ENCODE measurements around the gene GAB2.

Gene GAB2

DNA sequence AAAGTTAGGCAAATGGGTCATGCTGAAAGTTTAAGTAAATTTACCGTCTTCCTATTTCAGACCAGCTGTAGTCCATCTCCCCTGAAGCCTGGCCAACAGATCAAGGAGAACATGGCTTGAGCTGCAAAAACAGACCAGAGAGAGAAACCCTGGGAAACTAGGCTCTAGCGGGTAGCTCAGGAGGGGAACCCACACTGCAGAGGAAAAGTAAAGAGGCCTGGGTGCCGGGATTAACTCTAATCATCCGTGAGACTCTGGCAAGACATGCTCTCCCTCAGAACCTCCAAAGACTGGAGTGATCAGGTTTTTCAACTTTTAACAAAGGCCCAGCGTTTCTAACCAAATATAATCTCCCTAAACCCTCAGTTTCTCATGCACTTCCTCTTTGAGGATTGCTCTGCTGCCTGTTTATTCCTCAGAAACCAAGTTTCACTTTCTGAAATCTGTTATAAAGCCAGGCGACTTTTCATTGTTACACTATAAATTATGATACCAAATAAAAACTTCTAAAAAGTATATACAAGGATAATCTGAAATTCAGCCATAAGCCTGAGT, 67.5 kb downstream of the GAB2 start:
- H3K27me3 Mint-ChIP-seq, result peaks cover 38% of the 10 kb centered on the region
- H3K4me3 Mint-ChIP-seq, result peak overlapping the region; percentile 22 to 24
- ATAC-seq, result no peak
- peak overlapping the region in 1 of 2 donors; percentile 22 for H3K27ac Mint-ChIP-seq
- H3K4me1 Mint-ChIP-seq, result peaks cover 13% of the 10 kb centered on the region
- no peak for DNase-seq
- H3K9me3 Mint-ChIP-seq, result no peaks in the 10 kb centered on the region

DNA sequence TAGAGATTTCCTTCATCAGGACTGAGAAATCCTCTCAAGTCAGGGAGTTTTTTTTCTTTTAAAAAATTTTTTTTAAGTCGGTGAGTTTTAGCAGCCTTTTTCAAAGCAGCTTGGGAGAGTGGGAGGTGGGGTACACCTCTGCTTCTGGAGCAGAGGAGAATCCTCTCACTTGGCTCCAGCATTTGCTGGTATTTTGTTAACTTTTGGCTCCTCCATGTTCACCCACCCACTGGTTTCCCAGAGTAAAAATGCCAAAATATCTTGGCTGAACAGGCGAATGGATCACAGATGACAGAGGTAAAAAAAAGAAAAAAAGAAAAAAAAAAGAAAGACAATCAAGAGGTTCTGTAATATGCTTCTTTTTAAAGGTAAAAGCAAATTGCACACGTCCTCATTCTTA, 68.0 kb downstream of the GAB2 start:
- H3K4me3 Mint-ChIP-seq, result no peak overlapping the region
- no peak for DNase-seq
- no peak for ATAC-seq
- peaks cover 38% of the 10 kb centered on the region for H3K27me3 Mint-ChIP-seq
- H3K4me1 Mint-ChIP-seq, result peaks cover 13% of the 10 kb centered on the region
- no peaks in the 10 kb centered on the region for H3K9me3 Mint-ChIP-seq
- H3K27ac Mint-ChIP-seq, result no peak overlapping the region

GRCh38 chr11:78349114-78349513, 68.5 kb downstream of the GAB2 start:
- Mint-ChIP-seq H3K9me3 (no peaks in the 10 kb centered on the region), H3K4me3 (no peak overlapping the region), H3K27ac (no peak overlapping the region), H3K4me1 (peaks cover 13% of the 10 kb centered on the region), H3K27me3 (peaks cover 38% of the 10 kb centered on the region)
- DNase-seq, result no peak
- no peak for ATAC-seq

GRCh38 chr11:78347956-78348355, 69.7 kb downstream of the GAB2 start:
- H3K27me3 Mint-ChIP-seq, result peaks cover 35% of the 10 kb centered on the region
- DNase-seq (no peak), ATAC-seq (no peak)
- H3K4me3 Mint-ChIP-seq, result no peak overlapping the region
- no peak overlapping the region for H3K27ac Mint-ChIP-seq
- H3K4me1 Mint-ChIP-seq, result peaks cover 13% of the 10 kb centered on the region
- no peaks in the 10 kb centered on the region for H3K9me3 Mint-ChIP-seq

GRCh38 chr11:78346799-78347198, 70.8 kb downstream of the GAB2 start:
- Mint-ChIP-seq H3K4me1 (peaks cover 13% of the 10 kb centered on the region), H3K9me3 (no peaks in the 10 kb centered on the region), H3K27ac (no peak overlapping the region), H3K27me3 (peaks cover 24% of the 10 kb centered on the region), H3K4me3 (no peak overlapping the region)
- ATAC-seq (no peak), DNase-seq (no peak)

GRCh38 chr11:78345450-78345849, 72.2 kb downstream of the GAB2 start:
- no peak overlapping the region for H3K27ac Mint-ChIP-seq
- H3K4me1 Mint-ChIP-seq, result peaks cover 12% of the 10 kb centered on the region
- no peak for DNase-seq
- peaks cover 23% of the 10 kb centered on the region for H3K27me3 Mint-ChIP-seq
- no peak overlapping the region for H3K4me3 Mint-ChIP-seq
- no peaks in the 10 kb centered on the region for H3K9me3 Mint-ChIP-seq
- no peak for ATAC-seq

GRCh38 chr11:78344676-78345075, 72.9 kb downstream of the GAB2 start:
- Mint-ChIP-seq H3K4me3 (no peak overlapping the region), H3K9me3 (no peaks in the 10 kb centered on the region), H3K27me3 (peaks cover 23% of the 10 kb centered on the region), H3K4me1 (peaks cover 12% of the 10 kb centered on the region), H3K27ac (no peak overlapping the region)
- no peak for ATAC-seq
- DNase-seq, result no peak

GRCh38 chr11:78344094-78344493, 73.5 kb downstream of the GAB2 start:
- Mint-ChIP-seq H3K9me3 (no peaks in the 10 kb centered on the region), H3K4me3 (no peak overlapping the region), H3K27me3 (peaks cover 23% of the 10 kb centered on the region), H3K4me1 (peaks cover 18% of the 10 kb centered on the region), H3K27ac (no peak overlapping the region)
- ATAC-seq (no peak), DNase-seq (no peak)

DNA sequence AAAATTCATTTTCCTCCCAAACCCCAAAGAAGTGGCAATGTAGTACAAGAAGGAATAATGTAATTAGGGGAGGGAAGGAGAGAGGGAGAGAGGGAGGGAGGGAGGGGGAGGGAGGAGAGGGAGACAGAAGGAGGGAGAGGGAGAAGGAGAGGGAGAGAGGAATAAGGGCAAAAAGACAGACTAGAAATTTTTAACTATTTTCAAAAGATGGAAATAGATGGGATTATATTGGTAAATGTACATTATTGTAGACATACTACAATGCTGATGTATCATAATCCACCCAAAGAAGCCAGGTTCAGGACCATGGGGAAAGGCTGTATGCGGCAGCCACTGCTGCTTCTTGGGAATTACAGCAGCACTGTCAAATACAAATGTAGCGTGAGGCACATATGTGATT, 74.3 kb downstream of the GAB2 start:
- H3K4me1 Mint-ChIP-seq, result peaks cover 19% of the 10 kb centered on the region
- H3K27me3 Mint-ChIP-seq, result peaks cover 18% of the 10 kb centered on the region
- ATAC-seq (no peak), DNase-seq (no peak)
- no peaks in the 10 kb centered on the region for H3K9me3 Mint-ChIP-seq
- no peak overlapping the region for H3K4me3 Mint-ChIP-seq
- no peak overlapping the region for H3K27ac Mint-ChIP-seq

DNA sequence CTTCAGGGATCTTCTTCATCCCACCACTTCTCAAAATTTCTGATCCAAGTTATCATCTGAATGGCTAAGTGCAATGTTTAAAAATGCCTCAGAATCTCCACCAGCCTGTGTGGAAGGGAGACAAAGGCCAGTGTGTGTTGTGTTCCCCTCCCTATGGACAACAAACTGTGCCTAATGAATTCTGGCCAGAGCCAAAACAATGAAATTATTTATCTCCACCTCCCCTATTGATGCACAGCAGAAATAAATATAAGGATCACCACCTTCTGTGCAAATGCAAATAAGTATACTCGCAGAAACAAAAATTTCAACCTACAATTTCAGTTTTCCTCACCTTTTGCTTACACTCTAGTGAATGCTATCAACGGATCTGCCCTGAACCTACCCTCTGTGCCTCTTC, 75.8 kb downstream of the GAB2 start:
- Mint-ChIP-seq H3K4me1 (peaks cover 19% of the 10 kb centered on the region), H3K4me3 (no peak overlapping the region), H3K27me3 (peaks cover 10% of the 10 kb centered on the region), H3K27ac (no peak overlapping the region), H3K9me3 (no peaks in the 10 kb centered on the region)
- ATAC-seq (no peak), DNase-seq (no peak)

GRCh38 chr11:78340530-78340929, 77.1 kb downstream of the GAB2 start:
- Mint-ChIP-seq H3K9me3 (peaks cover 2% of the 10 kb centered on the region in 2 donors), H3K4me3 (no peak overlapping the region), H3K4me1 (peaks cover 19% of the 10 kb centered on the region), H3K27ac (no peak overlapping the region), H3K27me3 (no peaks in the 10 kb centered on the region)
- DNase-seq (no peak), ATAC-seq (no peak)

- no peak overlapping the region for H3K27ac Mint-ChIP-seq
- H3K27me3 Mint-ChIP-seq, result no peaks in the 10 kb centered on the region
- ATAC-seq, result no peak
- peaks cover 5 to 7% of the 10 kb centered on the region in 2 donors for H3K9me3 Mint-ChIP-seq
- no peak for DNase-seq
- H3K4me1 Mint-ChIP-seq, result peaks cover 19% of the 10 kb centered on the region
- no peak overlapping the region for H3K4me3 Mint-ChIP-seq
These were observed 77.7 kb downstream of the GAB2 start for GRCh38 chr11:78339945-78340344.

GRCh38 chr11:78339483-78339882, 78.1 kb downstream of the GAB2 start:
- Mint-ChIP-seq H3K4me1 (peaks cover 19% of the 10 kb centered on the region), H3K27ac (no peak overlapping the region), H3K27me3 (no peaks in the 10 kb centered on the region), H3K9me3 (peaks cover 5 to 7% of the 10 kb centered on the region in 2 donors), H3K4me3 (no peak overlapping the region)
- DNase-seq (no peak), ATAC-seq (peak; percentile 64)

GRCh38 chr11:78338702-78339101, 78.9 kb downstream of the GAB2 start:
- no peak for ATAC-seq
- Mint-ChIP-seq H3K27ac (peak overlapping the region in 1 of 2 donors; percentile 61), H3K4me1 (peaks cover 19% of the 10 kb centered on the region)

GRCh38 chr11:78338138-78338537, 79.5 kb downstream of the GAB2 start:
- no peak overlapping the region for H3K27ac Mint-ChIP-seq
- H3K27me3 Mint-ChIP-seq, result no peaks in the 10 kb centered on the region
- H3K4me3 Mint-ChIP-seq, result no peak overlapping the region
- DNase-seq (no peak), ATAC-seq (no peak)
- peaks cover 19% of the 10 kb centered on the region for H3K4me1 Mint-ChIP-seq
- peaks cover 5 to 7% of the 10 kb centered on the region in 2 donors for H3K9me3 Mint-ChIP-seq

More at GRCh38 chr11:78338702-78339101, 78.9 kb downstream of the GAB2 start:
- Mint-ChIP-seq H3K27me3 (no peaks in the 10 kb centered on the region), H3K9me3 (peaks cover 5 to 7% of the 10 kb centered on the region in 2 donors), H3K4me3 (no peak overlapping the region)
- no peak for DNase-seq

GRCh38 chr11:78337554-78337924, 80.1 kb downstream of the GAB2 start:
- H3K4me1 Mint-ChIP-seq, result peaks cover 23% of the 10 kb centered on the region
- no peak for ATAC-seq

DNA sequence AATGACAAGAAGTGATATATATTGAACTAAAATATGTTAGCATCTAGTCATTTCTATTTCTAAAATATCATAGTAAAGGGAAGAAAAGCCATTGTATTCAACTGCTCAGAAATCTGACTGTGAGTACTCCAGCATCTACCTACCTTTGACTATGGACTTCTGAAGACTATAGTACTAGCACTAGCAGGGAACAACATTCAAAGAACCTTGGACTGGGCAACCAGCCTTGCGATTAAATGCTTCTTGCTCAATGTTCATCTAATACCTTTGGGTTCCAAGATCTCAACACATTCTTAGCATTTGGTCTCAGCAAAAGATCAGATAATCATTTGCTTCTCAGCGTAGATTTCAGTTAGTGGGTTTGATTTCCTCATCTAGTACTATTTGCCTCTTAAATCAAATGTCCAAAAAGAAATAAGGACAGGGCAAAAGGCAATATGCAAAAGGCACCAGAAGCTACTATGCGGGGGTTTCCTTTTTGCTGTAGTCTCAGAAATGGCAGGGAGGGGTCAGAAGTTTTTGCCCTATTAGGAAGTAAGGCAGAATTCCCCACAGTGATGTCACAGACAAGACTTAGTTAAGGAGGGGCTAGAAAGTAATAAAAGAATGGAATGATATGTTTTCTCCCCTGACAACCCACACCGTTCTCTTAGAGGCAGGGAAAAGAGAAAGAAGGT, 80.6 kb downstream of the GAB2 start:
- no peak overlapping the region for H3K27ac Mint-ChIP-seq
- no peaks in the 10 kb centered on the region for H3K27me3 Mint-ChIP-seq
- H3K4me3 Mint-ChIP-seq, result no peak overlapping the region
- ATAC-seq (no peak), DNase-seq (no peak)
- peaks cover 5 to 7% of the 10 kb centered on the region in 2 donors for H3K9me3 Mint-ChIP-seq
- H3K4me1 Mint-ChIP-seq, result peaks cover 28% of the 10 kb centered on the region

More at GRCh38 chr11:78337554-78337924, 80.1 kb downstream of the GAB2 start:
- Mint-ChIP-seq H3K4me3 (no peak overlapping the region), H3K27ac (no peak overlapping the region), H3K9me3 (peaks cover 5 to 7% of the 10 kb centered on the region in 2 donors), H3K27me3 (no peaks in the 10 kb centered on the region)
- DNase-seq, result no peak
